H9 (cell line): Measurements from ENCODE around the gene ANKRD13A. TPM values are rescaled to one million over a fixed set of nuclear protein-coding genes. Genes with fewer than 3 reads are reported as not detected.
A peak's percentile ranks its signal among the peaks of the same experiment; 100 is the strongest.

Experiments used
- DNase-seq: peaks from one replicate; pipeline ENCODE4 v3.0.0-alpha.2; 2017
- H2AFZ ChIP-seq: one replicate; pipeline ENCODE4 v1.6.1; 2013; ENCODE audit warnings: mild to moderate bottlenecking, low read length, control low read depth, moderate library complexity
- H2AK5ac ChIP-seq: 2 replicates; pipeline ENCODE4 v1.6.1; 2013; ENCODE audit warnings: low read length, control low read depth, mixed read lengths; ENCODE audit not compliant: insufficient read length
- H2BK120ac ChIP-seq: one replicate; pipeline ENCODE4 v1.6.1; 2013; ENCODE audit warnings: low read depth, mild to moderate bottlenecking, low read length, control low read depth, inconsistent platforms; ENCODE audit not compliant: poor library complexity, severe bottlenecking
- H2BK12ac ChIP-seq: 2 replicates; pipeline ENCODE4 v1.6.1; 2013; ENCODE audit warnings: low read length, control low read depth, mixed read lengths, low read depth; ENCODE audit not compliant: insufficient read length
- H2BK15ac ChIP-seq: 2 replicates; pipeline ENCODE4 v1.6.1; 2013; ENCODE audit warnings: low read depth, low read length, control low read depth
- H2BK20ac ChIP-seq: one replicate; pipeline ENCODE4 v1.6.1; 2013; ENCODE audit warnings: low read depth, mild to moderate bottlenecking, low read length, control low read depth, inconsistent platforms; ENCODE audit not compliant: poor library complexity, severe bottlenecking
- H2BK5ac ChIP-seq: 2 replicates; pipeline ENCODE4 v1.6.1; 2013; ENCODE audit warnings: low read length, control low read depth, mixed read lengths; ENCODE audit not compliant: insufficient read length
- H3K14ac ChIP-seq: 2 replicates; pipeline ENCODE4 v1.6.1; 2013; ENCODE audit warnings: low read length, control low read depth; ENCODE audit not compliant: insufficient read depth
- H3K18ac ChIP-seq: 2 replicates; pipeline ENCODE4 v1.6.1; 2013; ENCODE audit warnings: low read depth, mild to moderate bottlenecking, mixed read lengths, low read length, control low read depth; ENCODE audit not compliant: insufficient read length
- H3K23ac ChIP-seq: 2 replicates; pipeline ENCODE4 v1.6.1; 2013; ENCODE audit warnings: low read length, control low read depth, mixed read lengths, low read depth; ENCODE audit not compliant: insufficient read length
- H3K23me2 ChIP-seq: 2 replicates; pipeline ENCODE4 v1.6.1; 2013; ENCODE audit warnings: low read depth, mild to moderate bottlenecking, mixed read lengths, low read length, control low read depth; ENCODE audit not compliant: insufficient read length, poor library complexity, severe bottlenecking
- H3K27ac ChIP-seq: 2 replicates; pipeline ENCODE4 v1.5.1; 2013; ENCODE audit warnings: low read length, control low read depth, mixed read lengths, low read depth; ENCODE audit not compliant: insufficient read length
- H3K27me3 ChIP-seq: 2 replicates; pipeline ENCODE4 v1.6.1; 2013; ENCODE audit warnings: low read length, control low read depth, inconsistent platforms; ENCODE audit not compliant: insufficient read depth
- H3K4ac ChIP-seq: 2 replicates; pipeline ENCODE4 v1.6.1; 2013; ENCODE audit warnings: low read depth, mild to moderate bottlenecking, control low read depth, inconsistent platforms, low read length, moderate library complexity
- H3K4me1 ChIP-seq: 2 replicates; pipeline ENCODE4 v1.6.1; 2013; ENCODE audit warnings: low read length, control low read depth, inconsistent platforms; ENCODE audit not compliant: insufficient read depth
- H3K4me2 ChIP-seq: 2 replicates; pipeline ENCODE4 v1.6.1; 2013; ENCODE audit warnings: low read length, control low read depth, mixed read lengths; ENCODE audit not compliant: insufficient read length, insufficient read depth
- H3K56ac ChIP-seq: 2 replicates; pipeline ENCODE4 v1.6.1; 2013; ENCODE audit warnings: low read depth, mild to moderate bottlenecking, mixed read lengths, low read length, control low read depth; ENCODE audit not compliant: insufficient read length
- H3K79me1 ChIP-seq: 2 replicates; pipeline ENCODE4 v1.6.1; 2013; ENCODE audit warnings: low read depth, mild to moderate bottlenecking, moderate library complexity, low read length, control low read depth, inconsistent platforms; ENCODE audit not compliant: insufficient read depth, poor library complexity, severe bottlenecking
- H3K79me2 ChIP-seq: 2 replicates; pipeline ENCODE4 v1.6.1; 2013; ENCODE audit warnings: low read length, control low read depth, inconsistent platforms; ENCODE audit not compliant: insufficient read depth
- H3K9ac ChIP-seq: 2 replicates; pipeline ENCODE4 v1.6.1; 2013; ENCODE audit warnings: low read length, control low read depth, mixed read lengths; ENCODE audit not compliant: insufficient read length; ENCODE audit errors: extremely low read depth
- H3K9me3 ChIP-seq: one replicate; pipeline ENCODE4 v1.6.1; 2013; ENCODE audit warnings: low read depth, low read length, inconsistent platforms; ENCODE audit not compliant: control insufficient read depth
- H3T11ph ChIP-seq: one replicate; pipeline ENCODE4 v1.6.1; 2013; ENCODE audit warnings: mild to moderate bottlenecking, low read length, control low read depth, inconsistent platforms
- H4K20me1 ChIP-seq: one replicate; pipeline ENCODE4 v1.6.1; 2013; ENCODE audit not compliant: control insufficient read depth, insufficient read length, insufficient read depth
- H4K5ac ChIP-seq: 2 replicates; pipeline ENCODE4 v1.6.1; 2013; ENCODE audit warnings: low read depth, mild to moderate bottlenecking, mixed read lengths, low read length, control low read depth; ENCODE audit not compliant: insufficient read length
- H4K8ac ChIP-seq: replicated peaks from 2 replicates; pipeline ENCODE4 v1.6.1; 2013; ENCODE audit warnings: low read length, control low read depth, mixed read lengths, low read depth; ENCODE audit not compliant: insufficient read length
- H4K91ac ChIP-seq: 2 replicates; pipeline ENCODE4 v1.6.1; 2013; ENCODE audit warnings: low read depth, mild to moderate bottlenecking, moderate library complexity, mixed read lengths, low read length, control low read depth; ENCODE audit not compliant: insufficient read length
- H3K27ac Mint-ChIP-seq, 3 experiments: 2 replicates in 2 of 3; 3 replicates in 1 of 3; pipeline ENCODE4 v1.8.0; 2020 to 2021; ENCODE audit warnings: mixed read lengths in 3 of 3, mild to moderate bottlenecking in 1 of 3, moderate library complexity in 1 of 3
- H3K27me3 Mint-ChIP-seq: 2 replicates; pipeline ENCODE4 v1.8.0; 2021; ENCODE audit warnings: low read depth, mild to moderate bottlenecking, moderate library complexity, mixed read lengths
- H3K36me3 Mint-ChIP-seq, 3 experiments: 2 replicates in 2 of 3; 3 replicates in 1 of 3; pipeline ENCODE4 v1.8.0; 2020 to 2021; ENCODE audit warnings: low read depth in 3 of 3, mixed read lengths in 3 of 3; ENCODE audit not compliant: insufficient read depth in 1 of 3
- H3K4me1 Mint-ChIP-seq, 2 experiments: 2 replicates each; pipeline ENCODE4 v1.8.0; 2020; ENCODE audit warnings: mixed read lengths in 2 of 2
- H3K4me3 Mint-ChIP-seq, 2 experiments: 2 replicates in 1 of 2; 3 replicates in 1 of 2; pipeline ENCODE4 v1.8.0; 2020 to 2021; ENCODE audit warnings: mild to moderate bottlenecking in 2 of 2, mixed read lengths in 2 of 2, moderate library complexity in 1 of 2
- H3K9me3 Mint-ChIP-seq, 2 experiments: 2 replicates in 1 of 2; 3 replicates in 1 of 2; pipeline ENCODE4 v1.8.0; 2020; ENCODE audit warnings: mild to moderate bottlenecking in 2 of 2, mixed read lengths in 2 of 2, moderate library complexity in 1 of 2
- total RNA-seq: library from RNA; stranded (reverse); gene quantifications from 2 replicates; pipeline ENCODE4 v1.2.1, GENCODE V29; 2021
- TF ChIP-seq, protein P1 (sequence below): fragments of 200-600 bp; sonication (generic); conservative IDR thresholded peaks from 3 replicates; pipeline ENCODE4 v1.8.0; 2021; ENCODE audit warnings: antibody characterized with exemption, mild to moderate bottlenecking

The ANKRD13A gene
- total RNA-seq, 1 experiment from 2014 or later: 18.0 TPM

DNA sequence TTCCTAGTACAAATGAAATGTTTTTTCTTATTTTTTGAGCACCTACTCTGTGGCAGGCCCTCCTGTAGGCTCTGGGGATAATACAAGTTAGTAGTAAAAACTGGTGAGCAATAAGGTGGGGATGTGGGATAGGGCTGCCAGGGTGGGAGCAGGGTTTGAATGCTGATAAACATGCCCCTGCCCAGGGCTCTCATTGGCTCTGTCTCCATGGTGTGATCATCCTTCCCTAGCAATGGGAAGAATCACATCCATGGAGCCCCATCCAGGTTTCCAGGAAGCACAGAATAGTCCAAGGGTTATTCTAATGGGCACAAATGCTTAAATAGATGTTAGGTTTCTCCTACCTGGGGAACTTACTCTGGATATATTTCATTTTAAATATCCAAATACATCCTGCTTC lies 48.6 kb upstream of the ANKRD13A start:
- Histone ChIP-seq H3K4me1 (peaks cover 7% of the 10 kb centered on the region; the same call in 1 of the 2 replicates), H2AK5ac (no peak overlapping the region), H2AFZ (no peak overlapping the region), H3K9ac (no peak overlapping the region), H4K5ac (no peak overlapping the region), H3K56ac (no peak overlapping the region), H3K27me3 (no peaks in the 10 kb centered on the region), H3K14ac (no peak overlapping the region), H2BK5ac (no peak overlapping the region), H4K8ac (no peak overlapping the region), H3K18ac (no peak overlapping the region), H2BK20ac (no peak overlapping the region), H3K27ac (no peak overlapping the region), H2BK15ac (no peak overlapping the region), H2BK120ac (no peak overlapping the region), H3K79me1 (no peaks in the 10 kb centered on the region), H3K23me2 (peaks cover 3% of the 10 kb centered on the region), H4K20me1 (peaks cover 4% of the 10 kb centered on the region), H3K9me3 (no peaks in the 10 kb centered on the region), H3K4ac (no peak overlapping the region), H2BK12ac (no peak overlapping the region), H3K23ac (no peak overlapping the region), H3K79me2 (no peaks in the 10 kb centered on the region), H3T11ph (no peak overlapping the region), H3K4me2 (no peak overlapping the region), H4K91ac (no peak overlapping the region)
- H3K27ac Mint-ChIP-seq: peak overlapping the region in 1 of 3 experiments; percentile 42; a peak in 1 of 7 replicates
- no peaks in the 10 kb centered on the region for H3K9me3 Mint-ChIP-seq
- DNase-seq: no peak
- H3K36me3 Mint-ChIP-seq: peaks cover 9 to 54% (median 37%) of the 10 kb centered on the region in 3 experiments; a peak in 6 of 7 replicates
- peaks cover 25 to 30% of the 10 kb centered on the region in 2 experiments for H3K4me1 Mint-ChIP-seq
- no peaks in the 10 kb centered on the region for H3K27me3 Mint-ChIP-seq
- TF ChIP-seq, protein P1, sequence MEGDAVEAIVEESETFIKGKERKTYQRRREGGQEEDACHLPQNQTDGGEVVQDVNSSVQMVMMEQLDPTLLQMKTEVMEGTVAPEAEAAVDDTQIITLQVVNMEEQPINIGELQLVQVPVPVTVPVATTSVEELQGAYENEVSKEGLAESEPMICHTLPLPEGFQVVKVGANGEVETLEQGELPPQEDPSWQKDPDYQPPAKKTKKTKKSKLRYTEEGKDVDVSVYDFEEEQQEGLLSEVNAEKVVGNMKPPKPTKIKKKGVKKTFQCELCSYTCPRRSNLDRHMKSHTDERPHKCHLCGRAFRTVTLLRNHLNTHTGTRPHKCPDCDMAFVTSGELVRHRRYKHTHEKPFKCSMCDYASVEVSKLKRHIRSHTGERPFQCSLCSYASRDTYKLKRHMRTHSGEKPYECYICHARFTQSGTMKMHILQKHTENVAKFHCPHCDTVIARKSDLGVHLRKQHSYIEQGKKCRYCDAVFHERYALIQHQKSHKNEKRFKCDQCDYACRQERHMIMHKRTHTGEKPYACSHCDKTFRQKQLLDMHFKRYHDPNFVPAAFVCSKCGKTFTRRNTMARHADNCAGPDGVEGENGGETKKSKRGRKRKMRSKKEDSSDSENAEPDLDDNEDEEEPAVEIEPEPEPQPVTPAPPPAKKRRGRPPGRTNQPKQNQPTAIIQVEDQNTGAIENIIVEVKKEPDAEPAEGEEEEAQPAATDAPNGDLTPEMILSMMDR: no peak
- no peak overlapping the region for H3K4me3 Mint-ChIP-seq
